Omental fat pad (tissue), 4 donors: ENCODE data around the gene MTARC1. TPM values are rescaled to one million over a fixed set of nuclear protein-coding genes. Genes with fewer than 3 reads are reported as not detected.

Experiments used
- ATAC-seq: fragments of 150-250 bp; one replicate; pipeline ENCODE4 v1.9.1; 2016; ENCODE audit warnings: mild to moderate bottlenecking, moderate library complexity; ENCODE audit not compliant: low FRiP score
- DNase-seq: peaks from one replicate; pipeline ENCODE4 v3.0.0-alpha.2; 2019; ENCODE audit warnings: low spot score
- total RNA-seq, 4 donors: library from RNA; depleted of rRNA; stranded (reverse); fragments of >200 nt; gene quantifications; one replicate each; pipeline ENCODE4 v1.1.0, GENCODE V29; 2016
- TF ChIP-seq, protein P1 (sequence below), 3 donors: fragments of 450-650 bp; IDR thresholded peaks; one replicate each; pipeline ENCODE4 v1.5.1; 2016 to 2017; ENCODE audit warnings: antibody characterized with exemption in 3 of 3, mild to moderate bottlenecking in 3 of 3, moderate library complexity in 2 of 3

Gene MTARC1
- total RNA-seq, 4 donors from 2014 or later: 87.2 to 394 (median 192) TPM

GRCh38 chr1:220788900-220789299, 2.2 kb downstream of the MTARC1 start:
- TF ChIP-seq, protein P1, sequence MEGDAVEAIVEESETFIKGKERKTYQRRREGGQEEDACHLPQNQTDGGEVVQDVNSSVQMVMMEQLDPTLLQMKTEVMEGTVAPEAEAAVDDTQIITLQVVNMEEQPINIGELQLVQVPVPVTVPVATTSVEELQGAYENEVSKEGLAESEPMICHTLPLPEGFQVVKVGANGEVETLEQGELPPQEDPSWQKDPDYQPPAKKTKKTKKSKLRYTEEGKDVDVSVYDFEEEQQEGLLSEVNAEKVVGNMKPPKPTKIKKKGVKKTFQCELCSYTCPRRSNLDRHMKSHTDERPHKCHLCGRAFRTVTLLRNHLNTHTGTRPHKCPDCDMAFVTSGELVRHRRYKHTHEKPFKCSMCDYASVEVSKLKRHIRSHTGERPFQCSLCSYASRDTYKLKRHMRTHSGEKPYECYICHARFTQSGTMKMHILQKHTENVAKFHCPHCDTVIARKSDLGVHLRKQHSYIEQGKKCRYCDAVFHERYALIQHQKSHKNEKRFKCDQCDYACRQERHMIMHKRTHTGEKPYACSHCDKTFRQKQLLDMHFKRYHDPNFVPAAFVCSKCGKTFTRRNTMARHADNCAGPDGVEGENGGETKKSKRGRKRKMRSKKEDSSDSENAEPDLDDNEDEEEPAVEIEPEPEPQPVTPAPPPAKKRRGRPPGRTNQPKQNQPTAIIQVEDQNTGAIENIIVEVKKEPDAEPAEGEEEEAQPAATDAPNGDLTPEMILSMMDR (IDR thresholded peaks at IDR 0.05): no peak
- no peak for DNase-seq
- no peak for ATAC-seq

DNA sequence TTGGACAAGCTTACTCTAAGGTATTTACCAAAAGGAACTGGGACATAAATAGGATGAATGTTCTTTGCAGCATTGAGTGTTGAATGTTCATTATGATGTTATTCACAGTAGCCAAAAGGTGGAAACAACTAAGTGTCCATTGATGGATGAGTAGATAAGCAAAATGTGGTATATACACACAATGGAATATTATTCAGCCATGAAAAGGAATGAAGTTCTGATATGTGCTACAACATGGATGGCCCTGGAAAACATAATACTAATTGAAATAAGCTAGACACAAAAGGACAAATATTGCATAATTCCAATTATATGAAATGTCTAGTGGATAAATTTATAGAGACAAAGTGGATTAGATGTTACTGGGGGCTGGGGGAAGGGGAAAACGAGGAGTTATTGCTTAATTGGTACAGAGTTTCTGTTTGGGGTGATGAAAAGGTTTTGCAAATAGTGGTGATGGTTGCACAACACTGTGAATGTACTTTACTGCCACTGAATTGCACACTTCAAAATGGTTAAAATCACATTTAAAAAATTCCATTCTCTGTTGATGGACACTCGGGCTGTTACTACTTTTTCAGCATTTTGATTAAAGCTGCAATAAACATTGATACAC, 2.9 kb downstream of the MTARC1 start:
- ATAC-seq (no peak), DNase-seq (no peak)
- TF ChIP-seq, protein P1 (IDR thresholded peaks at IDR 0.05): no peak

- TF ChIP-seq, protein P1 (IDR thresholded peaks at IDR 0.05): no peak
- no peak for ATAC-seq
- no peak for DNase-seq
Observed at GRCh38 chr1:220791285-220791684, 4.6 kb downstream of the MTARC1 start.

- TF ChIP-seq, protein P1 (IDR thresholded peaks at IDR 0.05): no peak
- ATAC-seq (no peak), DNase-seq (no peak)
Observed at GRCh38 chr1:220791956-220792355, 5.2 kb downstream of the MTARC1 start.

GRCh38 chr1:220796530-220796929, 9.8 kb downstream of the MTARC1 start:
- TF ChIP-seq, protein P1 (IDR thresholded peaks at IDR 0.05): no peak
- no peak for ATAC-seq
- no peak for DNase-seq

DNA sequence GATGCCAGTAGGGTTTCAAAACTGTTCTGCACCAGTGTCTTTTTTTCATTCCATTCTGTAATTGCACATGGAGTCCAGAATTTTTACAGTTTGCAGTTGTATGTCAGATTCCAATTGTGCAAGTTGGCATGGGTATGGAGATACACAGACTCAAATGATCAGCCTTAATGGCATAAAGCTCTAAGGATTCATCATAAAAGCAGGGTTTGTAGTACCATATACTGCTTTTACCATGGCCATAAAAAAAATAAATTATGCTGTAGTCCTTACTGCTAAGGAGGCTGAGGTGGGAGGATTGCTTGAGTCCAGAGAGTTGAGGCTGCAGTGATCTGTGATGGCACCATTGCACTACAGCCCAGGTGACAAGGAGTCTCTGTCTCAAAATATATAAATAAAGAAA, 10.3 kb downstream of the MTARC1 start:
- TF ChIP-seq, protein P1 (IDR thresholded peaks at IDR 0.05): no peak
- DNase-seq (no peak), ATAC-seq (no peak)

GRCh38 chr1:220797553-220797952, 10.8 kb downstream of the MTARC1 start:
- DNase-seq (no peak), ATAC-seq (no peak)
- TF ChIP-seq, protein P1 (IDR thresholded peaks at IDR 0.05): no peak
